Fibroblast of skin of scalp (primary cell): ENCODE results near the gene SLC6A1.

Experiments
- DNase-seq: peaks from one replicate; pipeline ENCODE4 v3.0.0-alpha.2; 2013

Gene SLC6A1

GRCh38 chr3:10995871-10996270 lies 3.3 kb downstream of the SLC6A1 start:
- DNase-seq, result no peak

GRCh38 chr3:10996345-10997013 lies 3.9 kb downstream of the SLC6A1 start:
- no peak for DNase-seq

GRCh38 chr3:10997196-10997595 lies 4.6 kb downstream of the SLC6A1 start:
- DNase-seq, result no peak

- no peak for DNase-seq
Observed at GRCh38 chr3:10998542-10998941, 6.0 kb downstream of the SLC6A1 start.

GRCh38 chr3:10999221-11000107 lies 6.9 kb downstream of the SLC6A1 start:
- DNase-seq, result no peak

GRCh38 chr3:11000528-11000927 lies 8.0 kb downstream of the SLC6A1 start:
- DNase-seq, result no peak

- no peak for DNase-seq
Observed at GRCh38 chr3:11001020-11001657, 8.6 kb downstream of the SLC6A1 start.

- no peak for DNase-seq
Observed at GRCh38 chr3:11001658-11002021, 9.1 kb downstream of the SLC6A1 start.

GRCh38 chr3:11002371-11002807 lies 9.8 kb downstream of the SLC6A1 start:
- no peak for DNase-seq

- no peak for DNase-seq
Observed at GRCh38 chr3:11004563-11004962, 12.0 kb downstream of the SLC6A1 start.

- DNase-seq, result no peak
Observed at GRCh38 chr3:11005686-11006256, 13.2 kb downstream of the SLC6A1 start.

GRCh38 chr3:11006986-11007933 lies 14.7 kb downstream of the SLC6A1 start:
- no peak for DNase-seq

- no peak for DNase-seq
Observed at GRCh38 chr3:11009898-11010297, 17.4 kb downstream of the SLC6A1 start.

GRCh38 chr3:11010426-11011165 lies 18.0 kb downstream of the SLC6A1 start:
- no peak for DNase-seq

GRCh38 chr3:11014253-11014652 lies 21.7 kb downstream of the SLC6A1 start:
- DNase-seq, result no peak

GRCh38 chr3:11014752-11015151 lies 22.2 kb downstream of the SLC6A1 start:
- DNase-seq, result no peak

- DNase-seq, result no peak
Observed at GRCh38 chr3:11015369-11015768, 22.8 kb downstream of the SLC6A1 start.

- DNase-seq, result no peak
Observed at GRCh38 chr3:11016727-11017126, 24.2 kb downstream of the SLC6A1 start.

GRCh38 chr3:11019116-11019819 lies 26.7 kb downstream of the SLC6A1 start:
- no peak for DNase-seq

GRCh38 chr3:11020764-11021163 lies 28.2 kb downstream of the SLC6A1 start:
- DNase-seq, result no peak

GRCh38 chr3:11021611-11022011 lies 29.1 kb downstream of the SLC6A1 start:
- no peak for DNase-seq
